Lower lobe of right lung (tissue), 2 donors: ENCODE data around the gene HMGB1. TPM values are rescaled to one million over a fixed set of nuclear protein-coding genes. Genes with fewer than 3 reads are reported as not detected.
A peak's percentile ranks its signal among the peaks of the same experiment; 100 is the strongest.

Experiments
- ATAC-seq, 2 donors: fragments of 200-7000 bp; cut with Tn5 transposase; one replicate each; pipeline ENCODE4 v1.9.1; 2020 to 2022; ENCODE audit warnings: mild to moderate bottlenecking in 2 of 2, moderate library complexity in 2 of 2
- DNase-seq: peaks from one replicate; pipeline ENCODE4 v3.0.0-alpha.2; 2020
- H3K27ac ChIP-seq: fragments of 200-600 bp; one replicate; pipeline ENCODE4 v1.8.0; 2022
- H3K27me3 ChIP-seq: fragments of 200-600 bp; one replicate; pipeline ENCODE4 v1.8.0; 2022; ENCODE audit warnings: low read depth
- H3K36me3 ChIP-seq: fragments of 200-600 bp; one replicate; pipeline ENCODE4 v1.8.0; 2022; ENCODE audit warnings: mild to moderate bottlenecking
- H3K4me1 ChIP-seq: fragments of 200-600 bp; one replicate; pipeline ENCODE4 v1.8.0; 2022
- H3K4me3 ChIP-seq: fragments of 200-600 bp; one replicate; pipeline ENCODE4 v1.8.0; 2022; ENCODE audit warnings: mild to moderate bottlenecking
- H3K9me3 ChIP-seq: fragments of 200-600 bp; one replicate; pipeline ENCODE4 v1.8.0; 2022
- CTCF ChIP-seq: fragments of 200-600 bp; IDR thresholded peaks from one replicate; pipeline ENCODE4 v1.8.0; 2022; ENCODE audit warnings: antibody characterized with exemption, mild to moderate bottlenecking
- intact Hi-C: fragments of 100-400 bp; cut with DNase I; formaldehyde crosslinking; loops from one replicate; pipeline ENCODE4 v1.11.0; 2022
- total RNA-seq: library from RNA; stranded (reverse); fragmentation: NEBNext Ultra II Directional; extraction: Animal tissue kit (Norgen Biotek cat#: 25700); gene quantifications from one replicate; pipeline ENCODE4 v1.2.1, GENCODE V29; 2021
- donor health status: DM: no; HTN: yes; CAD: no; lungs with severe emphysema.

HMGB1 gene
- total RNA-seq, 1 donor from 2014 or later = 221 TPM

- no peaks in the 10 kb centered on the region for H3K9me3 ChIP-seq
Measured at GRCh38 chr13:30410705-30411125, 55.0 kb downstream of the HMGB1 start.

GRCh38 chr13:30409886-30410704 lies 55.6 kb downstream of the HMGB1 start:
- DNase-seq (no peak), ATAC-seq (no peak)
- intact Hi-C loops = no loop called here
- Histone ChIP-seq H3K36me3 (no peaks in the 10 kb centered on the region), H3K9me3 (no peaks in the 10 kb centered on the region), H3K27ac (no peak overlapping the region), H3K4me1 (peaks cover 19% of the 10 kb centered on the region), H3K4me3 (no peak overlapping the region), H3K27me3 (no peaks in the 10 kb centered on the region)
- TF ChIP-seq CTCF = no peak

More at GRCh38 chr13:30410705-30411125, 55.0 kb downstream of the HMGB1 start:
- Histone ChIP-seq H3K4me1 (peaks cover 19% of the 10 kb centered on the region), H3K4me3 (no peak overlapping the region), H3K27ac (no peak overlapping the region), H3K27me3 (no peaks in the 10 kb centered on the region), H3K36me3 (no peaks in the 10 kb centered on the region)
- no peak for TF ChIP-seq CTCF
- DNase-seq = no peak
- intact Hi-C loops = no loop called here
- no peak for ATAC-seq

GRCh38 chr13:30408319-30409101 lies 57.2 kb downstream of the HMGB1 start:
- Histone ChIP-seq H3K9me3 (no peaks in the 10 kb centered on the region), H3K27ac (peak overlapping the region; percentile 88), H3K27me3 (no peaks in the 10 kb centered on the region), H3K36me3 (no peaks in the 10 kb centered on the region), H3K4me3 (peak overlapping the region; percentile 49), H3K4me1 (peaks cover 19% of the 10 kb centered on the region)
- DNase-seq = peak; percentile 96
- intact Hi-C loops = no loop called here
- peak; percentile 96 to 98 for ATAC-seq
- peak; percentile 77 for TF ChIP-seq CTCF

- Histone ChIP-seq H3K36me3 (no peaks in the 10 kb centered on the region), H3K4me1 (peaks cover 19% of the 10 kb centered on the region), H3K27ac (no peak overlapping the region), H3K27me3 (no peaks in the 10 kb centered on the region), H3K9me3 (no peaks in the 10 kb centered on the region), H3K4me3 (no peak overlapping the region)
- intact Hi-C loops = no loop called here
- DNase-seq (no peak), ATAC-seq (no peak)
- TF ChIP-seq CTCF = no peak
Measured at GRCh38 chr13:30406779-30407416, 58.8 kb downstream of the HMGB1 start.

Other genes with a start within 250 kb of the HMGB1 start
- 18.4 TPM for gene KATNAL1, start 158.4 kb downstream of the HMGB1 start, total RNA-seq
- gene UBE2L5, start 43.4 kb downstream of the HMGB1 start, total RNA-seq = not detected
- gene USPL1, start 152.0 kb upstream of the HMGB1 start, total RNA-seq = 14.9 TPM